Measurements from ENCODE around the gene JAG1.

DNA sequence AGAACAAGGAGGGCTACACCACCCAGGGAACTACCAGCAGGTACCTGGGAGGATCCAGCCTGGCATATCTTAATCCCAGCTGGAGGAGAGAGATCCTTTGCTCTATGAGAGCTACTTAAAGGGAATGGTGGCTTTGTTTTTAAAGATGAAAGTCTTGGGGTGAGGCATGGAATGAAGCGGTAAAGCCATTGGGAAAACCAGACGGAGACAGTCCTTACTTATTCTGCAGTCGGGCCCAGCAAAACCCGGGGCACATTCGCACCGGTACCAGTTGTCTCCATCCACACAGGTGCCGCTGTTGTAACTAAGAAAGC, 30.3 kb downstream of the JAG1 start:
- TF ChIP-seq EP300 (IDR thresholded peaks at IDR 0.05) = no peak
- TF ChIP-seq POLR2A (IDR thresholded peaks at IDR 0.05) = no peak
- TF ChIP-seq, protein P1, sequence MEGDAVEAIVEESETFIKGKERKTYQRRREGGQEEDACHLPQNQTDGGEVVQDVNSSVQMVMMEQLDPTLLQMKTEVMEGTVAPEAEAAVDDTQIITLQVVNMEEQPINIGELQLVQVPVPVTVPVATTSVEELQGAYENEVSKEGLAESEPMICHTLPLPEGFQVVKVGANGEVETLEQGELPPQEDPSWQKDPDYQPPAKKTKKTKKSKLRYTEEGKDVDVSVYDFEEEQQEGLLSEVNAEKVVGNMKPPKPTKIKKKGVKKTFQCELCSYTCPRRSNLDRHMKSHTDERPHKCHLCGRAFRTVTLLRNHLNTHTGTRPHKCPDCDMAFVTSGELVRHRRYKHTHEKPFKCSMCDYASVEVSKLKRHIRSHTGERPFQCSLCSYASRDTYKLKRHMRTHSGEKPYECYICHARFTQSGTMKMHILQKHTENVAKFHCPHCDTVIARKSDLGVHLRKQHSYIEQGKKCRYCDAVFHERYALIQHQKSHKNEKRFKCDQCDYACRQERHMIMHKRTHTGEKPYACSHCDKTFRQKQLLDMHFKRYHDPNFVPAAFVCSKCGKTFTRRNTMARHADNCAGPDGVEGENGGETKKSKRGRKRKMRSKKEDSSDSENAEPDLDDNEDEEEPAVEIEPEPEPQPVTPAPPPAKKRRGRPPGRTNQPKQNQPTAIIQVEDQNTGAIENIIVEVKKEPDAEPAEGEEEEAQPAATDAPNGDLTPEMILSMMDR (IDR thresholded peaks at IDR 0.05) = no peak

Data from upper lobe of left lung (tissue), 4 donors.